Lower leg skin (tissue), 3 donors: Measurements from ENCODE around the gene THSD4.

Experiments
- POLR2A ChIP-seq, 2 donors: fragments of 450-650 bp; IDR thresholded peaks; one replicate each; pipeline ENCODE4 v1.6.1; 2016 to 2017; ENCODE audit warnings: antibody characterized with exemption in 2 of 2, mild to moderate bottlenecking in 1 of 2, moderate library complexity in 1 of 2
- TF ChIP-seq, protein P1 (sequence below), 3 donors: fragments of 450-650 bp; IDR thresholded peaks; one replicate each; pipeline ENCODE4 v1.5.1; 2016; ENCODE audit warnings: antibody characterized with exemption in 3 of 3, mild to moderate bottlenecking in 3 of 3, moderate library complexity in 2 of 3

- TF ChIP-seq, protein P1, sequence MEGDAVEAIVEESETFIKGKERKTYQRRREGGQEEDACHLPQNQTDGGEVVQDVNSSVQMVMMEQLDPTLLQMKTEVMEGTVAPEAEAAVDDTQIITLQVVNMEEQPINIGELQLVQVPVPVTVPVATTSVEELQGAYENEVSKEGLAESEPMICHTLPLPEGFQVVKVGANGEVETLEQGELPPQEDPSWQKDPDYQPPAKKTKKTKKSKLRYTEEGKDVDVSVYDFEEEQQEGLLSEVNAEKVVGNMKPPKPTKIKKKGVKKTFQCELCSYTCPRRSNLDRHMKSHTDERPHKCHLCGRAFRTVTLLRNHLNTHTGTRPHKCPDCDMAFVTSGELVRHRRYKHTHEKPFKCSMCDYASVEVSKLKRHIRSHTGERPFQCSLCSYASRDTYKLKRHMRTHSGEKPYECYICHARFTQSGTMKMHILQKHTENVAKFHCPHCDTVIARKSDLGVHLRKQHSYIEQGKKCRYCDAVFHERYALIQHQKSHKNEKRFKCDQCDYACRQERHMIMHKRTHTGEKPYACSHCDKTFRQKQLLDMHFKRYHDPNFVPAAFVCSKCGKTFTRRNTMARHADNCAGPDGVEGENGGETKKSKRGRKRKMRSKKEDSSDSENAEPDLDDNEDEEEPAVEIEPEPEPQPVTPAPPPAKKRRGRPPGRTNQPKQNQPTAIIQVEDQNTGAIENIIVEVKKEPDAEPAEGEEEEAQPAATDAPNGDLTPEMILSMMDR (IDR thresholded peaks at IDR 0.05), result no peak
- TF ChIP-seq POLR2A (IDR thresholded peaks at IDR 0.05), result no peak
Measured at GRCh38 chr15:71359246-71359645, 244.0 kb downstream of the THSD4 start.
